Middle frontal gyrus (tissue), 1 donor: ENCODE results near the gene MDFIC2.
"Not testable (repeated sequence)": the region's sequence is repeated elsewhere in the genome, so short reads cannot be mapped to it uniquely, and the experiment has no call there.

ENCODE experiments used
- DNase-seq: peaks from one replicate; pipeline ENCODE4 v3.0.0-alpha.2; 2015; ENCODE audit warnings: low spot score; ENCODE audit errors: extremely low spot score

MDFIC2 gene

GRCh38 chr3:70312336-70312735, at the start of gene MDFIC2:
Gene MDFIC2, minus strand, starts transcription at chr3:70312638. Its CDS starts 665 bp downstream, at chr3:70311973.
- DNase-seq: no peak

- no peak for DNase-seq
These were observed 48.7 kb upstream of the MDFIC2 start for GRCh38 chr3:70360979-70361760.

GRCh38 chr3:70359711-70360110, 47.3 kb upstream of the MDFIC2 start:
- no peak for DNase-seq

- DNase-seq: peak; percentile 24
These were observed 46.6 kb upstream of the MDFIC2 start for GRCh38 chr3:70358978-70359580.

GRCh38 chr3:70352215-70352614, 39.8 kb upstream of the MDFIC2 start:
- no peak for DNase-seq

GRCh38 chr3:70342149-70342548, 29.7 kb upstream of the MDFIC2 start:
- DNase-seq: no peak

GRCh38 chr3:70336885-70337284, 24.4 kb upstream of the MDFIC2 start:
- not testable (repeated sequence) for DNase-seq

GRCh38 chr3:70333080-70333479, 20.6 kb upstream of the MDFIC2 start:
- no peak for DNase-seq

GRCh38 chr3:70315021-70315420, 2.6 kb upstream of the MDFIC2 start:
- no peak for DNase-seq

GRCh38 chr3:70310809-70311208, 1.6 kb downstream of the MDFIC2 start:
- no peak for DNase-seq

- DNase-seq: no peak
These were observed 2.8 kb downstream of the MDFIC2 start for GRCh38 chr3:70309591-70309990.

- DNase-seq: no peak
These were observed 3.7 kb downstream of the MDFIC2 start for GRCh38 chr3:70308760-70309159.

GRCh38 chr3:70306736-70307135, 5.7 kb downstream of the MDFIC2 start:
- no peak for DNase-seq

GRCh38 chr3:70298385-70298784, 14.1 kb downstream of the MDFIC2 start:
- DNase-seq: no peak

- DNase-seq: no peak
These were observed 21.3 kb downstream of the MDFIC2 start for GRCh38 chr3:70291097-70291482.

GRCh38 chr3:70290431-70291096, 21.9 kb downstream of the MDFIC2 start:
- DNase-seq: not testable (repeated sequence)

GRCh38 chr3:70281663-70282062, 30.8 kb downstream of the MDFIC2 start:
- DNase-seq: no peak

- no peak for DNase-seq
These were observed 35.1 kb downstream of the MDFIC2 start for GRCh38 chr3:70277304-70277703.

- DNase-seq: no peak
These were observed 35.5 kb downstream of the MDFIC2 start for GRCh38 chr3:70276901-70277300.

- DNase-seq: no peak
These were observed 38.9 kb downstream of the MDFIC2 start for GRCh38 chr3:70273492-70273891.

GRCh38 chr3:70272798-70273197, 39.6 kb downstream of the MDFIC2 start:
- no peak for DNase-seq

- DNase-seq: no peak
These were observed 48.2 kb downstream of the MDFIC2 start for GRCh38 chr3:70264122-70264780.
